ENCODE data around the gene ADSL.

Gene ADSL

DNA sequence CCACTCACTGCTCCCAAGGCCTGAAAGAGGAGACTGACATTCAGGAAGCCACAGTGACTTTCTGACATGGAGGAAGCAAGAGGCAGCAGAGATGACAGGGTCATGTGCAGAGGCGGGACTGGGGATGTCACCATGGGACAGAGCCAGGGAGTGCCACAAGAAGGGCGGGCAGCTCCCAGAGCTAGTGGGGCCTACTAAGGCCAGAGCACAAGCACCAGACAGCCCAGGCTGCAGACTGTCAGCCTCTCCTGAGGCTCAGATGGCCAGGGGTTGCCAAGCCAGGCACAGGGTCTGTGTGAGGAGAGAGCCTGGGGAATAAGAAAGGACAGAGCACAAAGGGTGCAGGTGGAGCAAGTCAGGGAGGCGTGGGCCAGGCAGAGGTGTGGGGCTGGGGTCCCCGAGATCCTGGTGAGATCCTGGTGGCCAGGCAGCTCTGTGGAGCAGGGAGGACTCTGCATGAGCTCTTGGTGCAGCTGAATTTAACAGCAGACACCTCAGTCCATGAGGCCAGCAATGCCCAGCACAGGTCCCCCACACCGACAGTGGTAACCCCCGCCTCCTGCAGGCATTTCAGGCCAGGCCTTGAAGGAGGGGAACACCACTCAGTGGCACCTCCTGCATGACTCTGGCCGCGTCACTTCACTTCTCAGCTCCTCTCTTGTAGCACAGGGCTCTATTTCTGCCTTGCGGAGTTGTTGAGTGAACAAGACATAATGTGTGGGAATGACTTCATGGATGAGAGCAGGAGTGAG, 76.4 kb downstream of the ADSL start:
- TF ChIP-seq, protein P1, sequence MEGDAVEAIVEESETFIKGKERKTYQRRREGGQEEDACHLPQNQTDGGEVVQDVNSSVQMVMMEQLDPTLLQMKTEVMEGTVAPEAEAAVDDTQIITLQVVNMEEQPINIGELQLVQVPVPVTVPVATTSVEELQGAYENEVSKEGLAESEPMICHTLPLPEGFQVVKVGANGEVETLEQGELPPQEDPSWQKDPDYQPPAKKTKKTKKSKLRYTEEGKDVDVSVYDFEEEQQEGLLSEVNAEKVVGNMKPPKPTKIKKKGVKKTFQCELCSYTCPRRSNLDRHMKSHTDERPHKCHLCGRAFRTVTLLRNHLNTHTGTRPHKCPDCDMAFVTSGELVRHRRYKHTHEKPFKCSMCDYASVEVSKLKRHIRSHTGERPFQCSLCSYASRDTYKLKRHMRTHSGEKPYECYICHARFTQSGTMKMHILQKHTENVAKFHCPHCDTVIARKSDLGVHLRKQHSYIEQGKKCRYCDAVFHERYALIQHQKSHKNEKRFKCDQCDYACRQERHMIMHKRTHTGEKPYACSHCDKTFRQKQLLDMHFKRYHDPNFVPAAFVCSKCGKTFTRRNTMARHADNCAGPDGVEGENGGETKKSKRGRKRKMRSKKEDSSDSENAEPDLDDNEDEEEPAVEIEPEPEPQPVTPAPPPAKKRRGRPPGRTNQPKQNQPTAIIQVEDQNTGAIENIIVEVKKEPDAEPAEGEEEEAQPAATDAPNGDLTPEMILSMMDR (IDR thresholded peaks at IDR 0.05; ENCODE audit: low read depth, low read length) = no peak
- H3K4me3 ChIP-seq (ENCODE audit: low read depth, low read length) = no peak overlapping the region

DNA sequence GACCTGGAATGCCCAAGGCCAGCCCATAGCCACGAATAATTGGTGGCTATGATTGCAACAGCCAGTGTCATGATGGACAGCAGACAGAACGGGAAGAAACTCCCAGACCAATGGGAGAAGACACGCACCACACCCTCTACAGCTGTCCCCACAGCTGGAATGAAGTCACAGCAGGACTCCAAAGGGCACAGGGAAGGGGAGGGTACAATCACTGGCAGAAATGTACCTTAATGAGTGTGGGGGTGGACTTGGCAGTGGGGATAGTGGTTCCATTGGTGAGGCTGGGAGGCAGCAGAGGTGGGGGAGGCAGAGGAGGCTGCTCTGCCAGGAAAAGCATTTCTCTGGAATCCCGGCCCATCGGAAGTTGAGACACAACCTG, 77.0 kb downstream of the ADSL start:
- TF ChIP-seq, protein P1 (IDR thresholded peaks at IDR 0.05; ENCODE audit: low read depth, low read length) = no peak

DNA sequence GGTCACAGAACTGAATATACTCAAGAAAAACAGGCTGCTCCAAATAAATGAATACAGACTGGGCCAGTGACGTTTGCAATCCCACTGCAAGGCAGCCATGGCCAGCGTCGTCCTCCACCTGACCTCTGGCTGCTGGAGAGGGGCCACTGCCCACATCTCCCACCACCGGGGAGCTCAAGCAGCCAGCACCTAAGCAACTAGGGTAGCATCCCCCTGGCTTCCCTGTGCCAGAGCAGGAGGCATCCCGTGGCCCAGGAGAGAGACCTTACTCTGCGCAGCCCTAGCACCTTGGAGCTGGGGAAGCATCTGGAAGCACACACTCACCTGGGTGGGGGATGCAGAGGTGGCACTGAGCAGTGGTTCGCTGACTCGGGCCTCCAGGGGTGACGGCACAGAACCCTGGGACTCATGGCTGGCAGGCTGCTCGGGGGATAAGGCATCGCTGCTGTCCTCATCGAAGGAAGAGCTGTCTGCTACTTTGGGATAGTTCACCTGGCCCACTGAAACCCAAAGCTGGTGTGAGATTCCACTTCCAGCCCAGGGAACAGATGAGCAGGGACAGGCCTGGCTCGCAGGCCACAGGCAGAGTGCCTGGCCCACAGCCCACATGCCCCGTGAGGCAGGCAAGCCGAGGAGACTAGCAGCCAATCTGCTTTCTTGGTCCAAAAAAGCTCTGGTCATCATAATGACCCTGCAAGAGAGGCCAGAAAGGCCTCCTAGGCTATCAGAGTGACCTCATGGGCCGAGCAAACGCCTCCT, 77.8 kb downstream of the ADSL start:
- TF ChIP-seq, protein P1 (IDR thresholded peaks at IDR 0.05; ENCODE audit: low read depth, low read length) = no peak
- no peak overlapping the region for H3K4me3 ChIP-seq (ENCODE audit: low read depth, low read length)

More for the DNA sequence above, 77.0 kb downstream of the ADSL start:
- no peak overlapping the region for H3K4me3 ChIP-seq (ENCODE audit: low read depth, low read length)

DNA sequence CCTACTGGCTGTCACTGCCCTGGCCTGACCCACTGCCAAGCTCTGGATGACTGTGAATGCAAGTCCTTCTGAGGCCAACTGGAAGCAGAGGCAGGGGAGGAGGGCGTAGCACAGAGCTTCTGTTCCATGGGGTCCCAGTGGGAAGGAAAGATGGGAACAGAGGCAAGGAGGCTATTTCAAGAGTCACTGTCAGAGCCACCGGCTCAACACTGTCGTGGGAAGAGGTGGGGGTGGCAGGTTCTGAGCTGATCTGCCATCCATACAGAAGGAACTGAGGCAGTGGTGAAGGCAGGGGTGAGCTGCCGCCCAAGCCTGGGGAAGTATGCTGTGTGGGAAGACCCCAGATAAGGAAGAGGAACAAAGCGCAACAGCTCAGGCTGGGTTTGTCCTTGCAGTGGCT, 78.8 kb downstream of the ADSL start:
- no peak overlapping the region for H3K4me3 ChIP-seq (ENCODE audit: low read depth, low read length)
- TF ChIP-seq, protein P1 (IDR thresholded peaks at IDR 0.05; ENCODE audit: low read depth, low read length) = no peak

DNA sequence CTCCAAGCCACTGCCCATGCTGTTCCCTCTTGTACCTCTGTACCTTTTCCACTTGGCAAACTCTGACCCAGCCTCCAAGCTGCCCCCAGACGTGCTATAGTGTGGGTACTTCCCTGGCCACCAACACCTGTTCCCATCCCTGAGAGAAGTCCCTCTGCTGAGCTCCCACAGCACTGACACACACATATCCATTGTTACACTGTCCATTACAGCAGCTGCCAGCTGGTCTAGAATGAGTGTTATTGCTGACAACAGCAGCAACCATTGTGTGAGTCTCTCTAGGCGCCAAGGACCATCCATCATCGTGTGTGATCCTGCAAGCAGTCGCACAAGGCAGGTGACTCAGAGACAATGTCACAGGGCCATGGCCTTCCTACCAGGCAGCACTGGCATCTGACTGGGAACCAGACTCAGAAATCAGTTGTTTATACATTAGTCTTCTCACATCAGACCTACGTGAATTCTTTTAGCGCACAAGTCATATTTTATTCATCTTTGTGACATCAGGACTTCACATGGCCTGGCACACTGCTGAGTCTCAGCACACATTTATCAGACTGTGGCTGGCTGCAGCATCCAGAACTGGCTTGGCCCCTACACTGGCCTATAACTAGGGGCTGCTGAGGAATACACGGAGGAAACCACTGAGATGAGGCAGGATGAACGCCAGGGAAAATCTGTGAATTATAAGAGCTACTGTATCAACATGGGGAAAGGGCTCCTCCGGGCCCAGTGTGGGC, 80.5 kb downstream of the ADSL start:
- no peak overlapping the region for H3K4me3 ChIP-seq (ENCODE audit: low read depth, low read length)
- TF ChIP-seq, protein P1 (IDR thresholded peaks at IDR 0.05; ENCODE audit: low read depth, low read length) = no peak

DNA sequence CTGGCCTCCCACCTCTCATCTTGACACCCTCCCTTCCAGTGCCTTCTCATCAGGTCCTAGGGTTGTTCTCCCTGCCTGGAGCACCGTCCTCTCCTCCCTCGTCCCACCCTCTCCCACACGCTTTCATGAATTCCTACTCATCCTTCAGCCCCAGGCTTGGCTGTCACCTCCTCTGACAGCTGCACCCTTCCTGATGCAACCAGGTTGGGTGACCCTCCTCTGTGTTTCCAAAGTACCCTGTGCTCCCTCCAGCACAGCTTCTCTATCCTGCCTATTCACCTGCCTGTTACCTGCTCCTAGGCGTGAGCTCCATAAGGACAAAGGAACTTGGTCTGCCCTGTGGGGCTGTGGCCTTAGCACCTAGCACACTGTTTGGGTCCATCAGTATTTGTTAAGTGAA, 82.5 kb downstream of the ADSL start:
- no peak overlapping the region for H3K4me3 ChIP-seq (ENCODE audit: low read depth, low read length)
- TF ChIP-seq, protein P1 (IDR thresholded peaks at IDR 0.05; ENCODE audit: low read depth, low read length) = no peak

Data from WI38 (cell line).